GM12874 (cell line): Measurements from ENCODE around the gene RB1.

Source experiments
- CTCF ChIP-seq: IDR thresholded peaks from 2 replicates; pipeline ENCODE4 v1.5.1; 2011; ENCODE audit warnings: low read depth, mild to moderate bottlenecking, control low read depth, low read length, moderate library complexity; ENCODE audit not compliant: insufficient read depth

The RB1 gene

DNA sequence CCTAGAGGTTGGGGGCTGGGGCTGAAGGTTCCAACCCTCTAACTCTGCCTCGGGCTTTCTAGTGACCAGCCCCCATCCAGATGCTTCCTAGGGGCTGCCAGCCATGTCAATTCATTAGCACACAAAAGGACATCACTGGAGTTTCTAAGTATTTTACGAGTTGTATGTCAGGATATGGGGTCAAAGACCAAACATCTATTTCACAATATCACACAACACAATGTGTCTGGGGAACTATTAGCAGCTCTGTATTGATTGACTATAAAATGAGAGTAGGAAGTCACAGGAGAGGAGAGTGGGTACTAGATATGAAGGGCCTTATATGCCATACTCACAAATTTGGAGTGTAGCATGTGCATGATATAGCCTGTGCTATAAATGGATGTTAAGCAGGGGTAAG lies 67.3 kb downstream of the RB1 start:
- TF ChIP-seq CTCF: no peak

GRCh38 chr13:48377857-48378256 lies 74.3 kb downstream of the RB1 start:
- no peak for TF ChIP-seq CTCF

DNA sequence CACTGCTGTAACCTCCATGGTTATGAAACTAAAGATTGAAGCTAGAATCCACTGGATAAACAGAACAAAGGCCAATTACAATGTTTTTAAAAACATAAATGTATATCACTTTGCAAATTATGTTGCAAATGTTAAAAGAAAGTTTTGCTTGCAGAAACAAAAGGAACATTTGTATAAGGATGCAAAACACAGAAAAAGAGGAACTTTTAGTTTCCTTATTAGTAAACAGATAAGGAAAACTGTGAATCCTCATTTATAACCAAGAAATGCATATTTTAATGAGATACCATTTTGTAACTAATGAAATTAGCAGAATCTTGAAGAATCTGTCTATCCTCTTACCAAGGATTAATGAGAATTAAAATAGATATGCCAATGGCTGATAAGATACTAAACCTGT lies 77.0 kb downstream of the RB1 start:
- TF ChIP-seq CTCF: no peak

DNA sequence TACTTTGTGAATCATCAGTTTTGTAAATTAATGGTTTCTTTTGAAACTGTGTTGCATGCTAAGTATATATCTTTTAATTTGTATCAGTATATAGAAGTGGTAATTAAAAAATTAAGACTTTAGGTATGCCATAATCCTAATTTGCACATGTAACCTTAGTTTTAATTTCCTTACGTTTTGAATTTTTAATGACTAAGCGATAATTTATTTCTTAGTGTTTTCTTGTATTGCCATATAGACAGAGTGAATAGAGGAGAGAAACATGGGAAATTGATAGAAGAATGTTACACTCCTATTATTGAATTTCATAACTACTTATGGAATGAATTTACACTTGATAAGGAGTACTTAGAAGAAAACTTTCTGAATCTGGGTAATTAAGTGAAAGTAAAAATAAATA lies 79.8 kb downstream of the RB1 start:
- no peak for TF ChIP-seq CTCF

DNA sequence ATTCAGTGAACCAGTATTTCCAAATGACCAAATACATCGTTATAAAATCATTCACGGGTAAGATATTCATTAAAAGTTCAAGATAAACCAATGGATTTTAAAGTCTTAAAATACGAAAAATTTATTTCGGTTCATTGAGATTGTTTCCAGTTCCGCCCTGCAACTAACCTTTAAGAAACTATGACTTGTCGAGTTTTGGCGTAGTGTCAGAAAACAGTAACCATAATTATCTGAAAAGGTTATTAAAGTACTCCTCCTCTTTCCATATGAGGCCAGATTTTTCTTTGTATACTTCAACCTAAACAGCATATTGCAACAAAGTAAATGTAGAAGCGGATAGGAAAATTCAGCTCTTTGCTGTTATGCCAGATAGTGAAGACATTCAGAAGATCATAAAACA lies 83.3 kb downstream of the RB1 start:
- TF ChIP-seq CTCF: no peak

- no peak for TF ChIP-seq CTCF
Observed at GRCh38 chr13:48391257-48391656, 87.7 kb downstream of the RB1 start.

- TF ChIP-seq CTCF: no peak
Observed at GRCh38 chr13:48393030-48393697, 89.6 kb downstream of the RB1 start.
